ENCODE measurements around the gene RASGRP1. TPM values are rescaled to one million over a fixed set of nuclear protein-coding genes. Genes with fewer than 3 reads are reported as not detected.

Gene RASGRP1
- polyA plus RNA-seq, 1 donor (not counting 4 experiments of a cell fraction or from before 2014, with no cell fraction given): 0.28 TPM

DNA sequence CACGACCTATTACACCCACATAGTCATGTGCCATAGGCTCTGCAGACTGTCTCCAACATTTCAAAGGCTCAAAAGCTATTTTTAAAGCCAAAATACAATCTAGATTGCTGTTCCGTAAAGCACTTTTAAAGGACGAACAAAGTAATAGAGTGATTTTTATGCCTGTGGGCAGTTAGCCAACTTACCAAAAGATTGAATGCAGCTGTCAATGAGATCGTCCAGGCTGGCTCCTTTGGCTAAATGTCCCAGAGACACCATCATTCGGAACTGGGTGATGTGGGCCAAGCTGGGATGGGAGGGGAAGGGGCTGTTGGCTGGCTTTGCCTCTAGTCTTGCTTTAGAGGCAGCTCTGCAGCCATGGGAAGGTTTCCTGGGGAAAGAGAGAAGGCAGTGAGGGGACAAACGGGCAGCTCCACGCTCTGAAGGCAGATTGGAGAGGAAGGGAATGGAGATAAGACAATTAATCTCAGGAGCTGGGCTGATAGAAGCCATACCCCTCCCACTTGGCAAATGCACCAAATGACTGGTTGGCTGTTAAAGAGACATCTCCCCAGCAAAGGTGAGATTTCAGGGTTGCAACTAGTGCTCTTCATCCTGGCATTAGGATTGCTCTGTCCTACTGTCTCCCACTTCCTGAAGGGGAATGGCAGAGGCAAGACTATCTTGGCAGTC is 4.8 kb downstream of the RASGRP1 start:
- no peak for TF ChIP-seq EZH2 (IDR thresholded peaks at IDR 0.05; ENCODE audit: low read length)
- TF ChIP-seq, protein P1, sequence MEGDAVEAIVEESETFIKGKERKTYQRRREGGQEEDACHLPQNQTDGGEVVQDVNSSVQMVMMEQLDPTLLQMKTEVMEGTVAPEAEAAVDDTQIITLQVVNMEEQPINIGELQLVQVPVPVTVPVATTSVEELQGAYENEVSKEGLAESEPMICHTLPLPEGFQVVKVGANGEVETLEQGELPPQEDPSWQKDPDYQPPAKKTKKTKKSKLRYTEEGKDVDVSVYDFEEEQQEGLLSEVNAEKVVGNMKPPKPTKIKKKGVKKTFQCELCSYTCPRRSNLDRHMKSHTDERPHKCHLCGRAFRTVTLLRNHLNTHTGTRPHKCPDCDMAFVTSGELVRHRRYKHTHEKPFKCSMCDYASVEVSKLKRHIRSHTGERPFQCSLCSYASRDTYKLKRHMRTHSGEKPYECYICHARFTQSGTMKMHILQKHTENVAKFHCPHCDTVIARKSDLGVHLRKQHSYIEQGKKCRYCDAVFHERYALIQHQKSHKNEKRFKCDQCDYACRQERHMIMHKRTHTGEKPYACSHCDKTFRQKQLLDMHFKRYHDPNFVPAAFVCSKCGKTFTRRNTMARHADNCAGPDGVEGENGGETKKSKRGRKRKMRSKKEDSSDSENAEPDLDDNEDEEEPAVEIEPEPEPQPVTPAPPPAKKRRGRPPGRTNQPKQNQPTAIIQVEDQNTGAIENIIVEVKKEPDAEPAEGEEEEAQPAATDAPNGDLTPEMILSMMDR (optimal IDR thresholded peaks at IDR 0.05 in 1 of 3, IDR thresholded peaks at IDR 0.05 in 1 of 3, conservative IDR thresholded peaks at IDR 0.05 in 1 of 3; ENCODE audit: extremely low read depth in 1 of 3, insufficient read depth in 2 of 3, low read length in 3 of 3): no peak

DNA sequence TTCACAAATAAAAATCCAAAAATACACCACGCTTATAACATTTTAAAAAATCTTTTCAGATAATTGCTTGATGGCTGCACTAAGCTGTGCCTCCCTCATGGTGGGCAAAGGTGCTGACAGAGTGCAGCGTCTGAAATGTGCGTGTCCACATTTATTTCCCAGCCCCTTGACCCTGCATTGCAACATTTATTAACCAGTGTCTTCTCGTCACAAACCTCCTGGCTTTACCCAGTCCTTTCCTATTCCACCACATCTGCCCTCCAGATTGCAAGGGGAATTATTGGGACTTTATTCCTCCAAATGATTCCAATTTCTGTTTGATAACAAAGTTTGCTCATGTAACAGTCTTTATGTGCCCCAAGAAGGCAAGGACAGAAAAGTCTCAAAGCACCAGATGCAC is 5.5 kb downstream of the RASGRP1 start:
- no peak for TF ChIP-seq EZH2 (IDR thresholded peaks at IDR 0.05; ENCODE audit: low read length)
- TF ChIP-seq, protein P1 (optimal IDR thresholded peaks at IDR 0.05 in 1 of 3, IDR thresholded peaks at IDR 0.05 in 1 of 3, conservative IDR thresholded peaks at IDR 0.05 in 1 of 3; ENCODE audit: extremely low read depth in 1 of 3, insufficient read depth in 2 of 3, low read length in 3 of 3): no peak
- no peaks in the 10 kb centered on the region for H3K9me1 ChIP-seq (ENCODE audit: control insufficient read depth, extremely low read depth, insufficient read depth, low read length)
- no peaks in the 10 kb centered on the region for H3K9me3 ChIP-seq (ENCODE audit: control insufficient read depth, low read depth, low read length)
- H3K27me3 ChIP-seq (ENCODE audit: control insufficient read depth, extremely low read depth, insufficient read depth, low read length): peaks cover 22% of the 10 kb centered on the region
- no peak overlapping the region for H2AFZ ChIP-seq (ENCODE audit: control insufficient read depth, low read length)
- H3K36me3 ChIP-seq (ENCODE audit: control insufficient read depth in 2 of 2, extremely low read depth in 1 of 2, insufficient read depth in 2 of 2, low read length in 2 of 2): no peaks in the 10 kb centered on the region
- H3K79me2 ChIP-seq (ENCODE audit: control insufficient read depth, insufficient read depth, low read length): no peaks in the 10 kb centered on the region
- DNase-seq (ENCODE audit: low read depth, low spot score) (no peak), FAIRE-seq (no peak)
- no peaks in the 10 kb centered on the region for H3K4me1 ChIP-seq (ENCODE audit: control insufficient read depth, extremely low read depth, insufficient read depth, low read length)
- no peak overlapping the region for H3K9ac ChIP-seq (ENCODE audit: control insufficient read depth, extremely low read depth, insufficient read depth, low read length)
- dilution Hi-C loops (cut with MboI; ENCODE audit: extremely low pct_ligation_motif_present, low sequenced_read_pairs): no loop called here
- no peak overlapping the region for H3K4me2 ChIP-seq (ENCODE audit: control insufficient read depth, extremely low read depth, insufficient read depth, low read depth, low read length)
- H3K27ac ChIP-seq (ENCODE audit: control insufficient read depth, insufficient read depth, low read length): no peak overlapping the region
- no peak overlapping the region for H3K4me3 ChIP-seq (ENCODE audit: control insufficient read depth in 2 of 3, extremely low read depth in 1 of 3, insufficient read depth in 2 of 3, low read depth in 1 of 3, low read length in 3 of 3)
- H4K20me1 ChIP-seq (ENCODE audit: control insufficient read depth, extremely low read depth, insufficient read depth, low read length): peaks cover 2% of the 10 kb centered on the region

More for the DNA sequence above, 4.8 kb downstream of the RASGRP1 start:
- FAIRE-seq (no peak), DNase-seq (ENCODE audit: low read depth, low spot score) (no peak)
- Histone ChIP-seq H3K36me3 (ENCODE audit: control insufficient read depth in 2 of 2, extremely low read depth in 1 of 2, insufficient read depth in 2 of 2, low read length in 2 of 2) (no peaks in the 10 kb centered on the region), H2AFZ (ENCODE audit: control insufficient read depth, low read length) (no peak overlapping the region), H3K27ac (ENCODE audit: control insufficient read depth, insufficient read depth, low read length) (no peak overlapping the region), H3K9ac (ENCODE audit: control insufficient read depth, extremely low read depth, insufficient read depth, low read length) (no peak overlapping the region), H3K9me1 (ENCODE audit: control insufficient read depth, extremely low read depth, insufficient read depth, low read length) (no peaks in the 10 kb centered on the region), H3K79me2 (ENCODE audit: control insufficient read depth, insufficient read depth, low read length) (no peaks in the 10 kb centered on the region), H3K27me3 (ENCODE audit: control insufficient read depth, extremely low read depth, insufficient read depth, low read length) (peaks cover 22% of the 10 kb centered on the region), H3K4me2 (ENCODE audit: control insufficient read depth, extremely low read depth, insufficient read depth, low read depth, low read length) (no peak overlapping the region), H3K4me3 (ENCODE audit: control insufficient read depth in 2 of 3, extremely low read depth in 1 of 3, insufficient read depth in 2 of 3, low read depth in 1 of 3, low read length in 3 of 3) (no peak overlapping the region), H3K9me3 (ENCODE audit: control insufficient read depth, low read depth, low read length) (no peaks in the 10 kb centered on the region), H3K4me1 (ENCODE audit: control insufficient read depth, extremely low read depth, insufficient read depth, low read length) (no peaks in the 10 kb centered on the region), H4K20me1 (ENCODE audit: control insufficient read depth, extremely low read depth, insufficient read depth, low read length) (peaks cover 2% of the 10 kb centered on the region)
- dilution Hi-C loops (cut with MboI; ENCODE audit: extremely low pct_ligation_motif_present, low sequenced_read_pairs): no loop called here

Data from keratinocyte (primary cell).